IPS-18a (cell line): Measurements from ENCODE around the gene DOK4.
"Not testable (repeated sequence)": the region's sequence is repeated elsewhere in the genome, so short reads cannot be mapped to it uniquely, and the experiment has no call there.

Source experiments
- H3K27ac ChIP-seq: one replicate; pipeline ENCODE4 v1.5.1; 2013; ENCODE audit warnings: low read length
- H3K27me3 ChIP-seq: one replicate; pipeline ENCODE4 v1.6.1; 2013; ENCODE audit warnings: mild to moderate bottlenecking, low read length; ENCODE audit not compliant: control insufficient read depth, insufficient read depth
- H3K36me3 ChIP-seq: one replicate; pipeline ENCODE4 v1.6.1; 2013; ENCODE audit warnings: low read depth, low read length; ENCODE audit not compliant: control insufficient read depth
- H3K4me1 ChIP-seq: one replicate; pipeline ENCODE4 v1.6.1; 2013; ENCODE audit warnings: low read depth, low read length; ENCODE audit not compliant: control insufficient read depth
- H3K4me3 ChIP-seq: one replicate; pipeline ENCODE4 v1.5.1; 2013; ENCODE audit warnings: low read length
- H3K9ac ChIP-seq: one replicate; pipeline ENCODE4 v1.6.1; 2013; ENCODE audit warnings: mild to moderate bottlenecking, low read length, moderate library complexity
- H3K9me3 ChIP-seq: one replicate; pipeline ENCODE4 v1.6.1; 2013; ENCODE audit warnings: low read depth, low read length; ENCODE audit not compliant: control insufficient read depth

The DOK4 gene

GRCh38 chr16:57446531-57447185, 39.6 kb downstream of the DOK4 start:
- peaks cover 4% of the 10 kb centered on the region for H3K4me1 ChIP-seq

GRCh38 chr16:57445510-57445909, 40.8 kb downstream of the DOK4 start:
- H3K4me3 ChIP-seq = no peak overlapping the region
- no peaks in the 10 kb centered on the region for H3K36me3 ChIP-seq
- H3K27me3 ChIP-seq = no peaks in the 10 kb centered on the region
- H3K9ac ChIP-seq = no peak overlapping the region
- no peak overlapping the region for H3K27ac ChIP-seq
- H3K9me3 ChIP-seq = peaks cover 3% of the 10 kb centered on the region
- H3K4me1 ChIP-seq = peaks cover 4% of the 10 kb centered on the region

More at GRCh38 chr16:57446531-57447185, 39.6 kb downstream of the DOK4 start:
- H3K36me3 ChIP-seq = peaks cover 7% of the 10 kb centered on the region
- peak overlapping the region; percentile 80 for H3K9ac ChIP-seq
- no peaks in the 10 kb centered on the region for H3K9me3 ChIP-seq
- peak overlapping the region; percentile 96 for H3K4me3 ChIP-seq
- H3K27ac ChIP-seq = peak overlapping the region; percentile 8
- H3K27me3 ChIP-seq = no peaks in the 10 kb centered on the region

DNA sequence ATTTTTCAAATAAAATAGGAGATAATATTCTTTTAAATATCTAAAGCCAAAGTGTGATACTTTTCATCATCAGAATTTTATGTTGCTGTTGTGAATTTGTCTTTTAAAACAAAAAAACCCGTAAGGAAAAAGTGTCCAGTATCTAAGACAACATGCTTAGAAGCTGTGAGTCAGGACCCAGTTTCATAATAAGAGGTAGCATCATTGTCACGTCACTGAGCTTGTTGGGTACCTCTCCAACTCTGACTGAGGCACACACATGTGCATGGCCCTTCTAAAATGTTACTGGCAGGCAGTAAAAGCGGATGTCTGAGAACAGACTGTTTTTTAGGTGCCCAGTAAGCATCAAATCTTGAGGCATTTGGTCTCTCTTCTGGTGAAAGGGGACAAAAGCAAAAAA, 41.6 kb downstream of the DOK4 start:
- Histone ChIP-seq H3K4me3 (no peak overlapping the region), H3K9ac (no peak overlapping the region), H3K4me1 (peaks cover 4% of the 10 kb centered on the region), H3K9me3 (peaks cover 4% of the 10 kb centered on the region), H3K27ac (no peak overlapping the region), H3K27me3 (no peaks in the 10 kb centered on the region), H3K36me3 (no peaks in the 10 kb centered on the region)

- not testable (repeated sequence) for H3K27ac ChIP-seq, H3K4me1 ChIP-seq, H3K9ac ChIP-seq, H3K9me3 ChIP-seq, H3K4me3 ChIP-seq, H3K27me3 ChIP-seq
- H3K36me3 ChIP-seq = peaks cover 25% of the 10 kb centered on the region
Measured at GRCh38 chr16:57440551-57440950, 45.7 kb downstream of the DOK4 start.

DNA sequence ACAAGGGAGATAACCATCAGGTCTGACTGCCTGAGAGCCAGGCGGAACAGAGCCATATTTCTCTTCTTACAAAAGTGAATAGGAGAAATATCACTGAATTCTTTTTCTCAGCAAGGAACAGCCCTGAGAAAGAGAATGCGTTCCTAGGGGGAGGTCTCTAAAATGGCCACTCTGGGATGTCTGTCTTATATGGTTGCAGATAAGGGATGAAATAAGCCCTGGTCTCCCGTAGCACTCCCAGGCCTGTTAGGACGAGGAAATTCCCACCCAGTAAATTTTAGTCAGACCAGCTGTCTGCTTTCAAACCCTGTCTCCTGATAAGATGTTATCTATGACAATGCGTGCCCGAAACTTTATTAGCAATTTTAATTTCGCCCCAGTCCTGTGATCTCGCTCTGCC, 46.3 kb downstream of the DOK4 start:
- H3K9ac ChIP-seq, H3K27me3 ChIP-seq, H3K4me3 ChIP-seq, H3K27ac ChIP-seq, H3K9me3 ChIP-seq, H3K4me1 ChIP-seq: not testable (repeated sequence)
- H3K36me3 ChIP-seq = peaks cover 31% of the 10 kb centered on the region

GRCh38 chr16:57435838-57436237, 50.5 kb downstream of the DOK4 start:
- Histone ChIP-seq H3K9me3 (peaks cover 4% of the 10 kb centered on the region), H3K27me3 (no peaks in the 10 kb centered on the region), H3K4me1 (no peaks in the 10 kb centered on the region), H3K4me3 (no peak overlapping the region), H3K9ac (no peak overlapping the region), H3K27ac (no peak overlapping the region), H3K36me3 (peaks cover 72% of the 10 kb centered on the region)

GRCh38 chr16:57434003-57434402, 52.3 kb downstream of the DOK4 start:
- Histone ChIP-seq H3K27me3 (no peaks in the 10 kb centered on the region), H3K27ac (no peak overlapping the region), H3K9me3 (no peaks in the 10 kb centered on the region)

GRCh38 chr16:57432989-57433388, 53.3 kb downstream of the DOK4 start:
- Histone ChIP-seq H3K9me3 (no peaks in the 10 kb centered on the region), H3K4me1 (no peaks in the 10 kb centered on the region), H3K27ac (no peak overlapping the region), H3K27me3 (no peaks in the 10 kb centered on the region), H3K36me3 (peaks cover 81% of the 10 kb centered on the region), H3K4me3 (no peak overlapping the region), H3K9ac (no peak overlapping the region)

More at GRCh38 chr16:57434003-57434402, 52.3 kb downstream of the DOK4 start:
- H3K36me3 ChIP-seq = peaks cover 82% of the 10 kb centered on the region
- H3K4me3 ChIP-seq = no peak overlapping the region
- no peaks in the 10 kb centered on the region for H3K4me1 ChIP-seq
- no peak overlapping the region for H3K9ac ChIP-seq

DNA sequence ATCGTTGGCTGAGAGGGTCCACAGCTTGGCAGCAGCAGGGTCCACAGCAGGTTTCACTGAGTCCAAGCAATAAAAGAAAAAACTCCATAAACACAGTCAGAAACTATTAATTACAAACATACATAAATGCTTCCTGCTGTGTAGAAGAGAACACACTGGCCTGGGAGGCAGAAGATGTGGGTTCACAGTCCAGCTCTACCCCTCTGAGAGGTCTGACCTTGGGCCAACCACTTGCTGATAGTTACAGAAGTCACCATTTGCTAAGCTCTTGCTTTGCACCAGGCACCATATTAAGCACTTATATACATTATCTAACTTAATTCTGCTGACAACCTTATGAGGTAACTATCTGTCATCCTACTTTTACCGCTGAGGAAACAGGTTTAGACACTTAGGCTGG, 53.8 kb downstream of the DOK4 start:
- peaks cover 77% of the 10 kb centered on the region for H3K36me3 ChIP-seq
- no peak overlapping the region for H3K27ac ChIP-seq
- no peaks in the 10 kb centered on the region for H3K4me1 ChIP-seq
- H3K9ac ChIP-seq = no peak overlapping the region
- no peaks in the 10 kb centered on the region for H3K27me3 ChIP-seq
- no peaks in the 10 kb centered on the region for H3K9me3 ChIP-seq
- no peak overlapping the region for H3K4me3 ChIP-seq

- H3K27me3 ChIP-seq = no peaks in the 10 kb centered on the region
- no peaks in the 10 kb centered on the region for H3K9me3 ChIP-seq
- peaks cover 75% of the 10 kb centered on the region for H3K36me3 ChIP-seq
- no peaks in the 10 kb centered on the region for H3K4me1 ChIP-seq
- no peak overlapping the region for H3K27ac ChIP-seq
- no peak overlapping the region for H3K4me3 ChIP-seq
- no peak overlapping the region for H3K9ac ChIP-seq
Measured at GRCh38 chr16:57430955-57431354, 55.3 kb downstream of the DOK4 start.

DNA sequence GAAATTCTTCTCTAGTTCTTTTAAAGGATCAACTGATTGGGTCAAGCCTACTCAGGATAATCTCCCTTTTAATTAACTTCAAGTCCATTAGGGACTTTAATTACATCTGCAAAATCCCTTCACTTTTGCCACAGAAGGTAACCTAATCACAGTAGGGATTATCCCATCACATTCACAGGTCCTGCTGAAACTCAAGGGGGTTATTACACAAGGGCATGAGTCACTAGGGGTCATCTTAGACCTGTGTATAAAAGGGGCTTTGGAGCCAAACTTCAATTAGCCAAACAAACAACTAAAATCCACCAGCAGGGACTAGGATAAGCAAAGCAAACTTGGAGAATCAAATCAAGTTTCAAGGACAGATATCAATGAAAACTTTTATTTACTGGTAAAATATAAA, 58.5 kb downstream of the DOK4 start:
- H3K4me1 ChIP-seq = no peaks in the 10 kb centered on the region
- H3K27ac ChIP-seq = no peak overlapping the region
- no peak overlapping the region for H3K9ac ChIP-seq
- H3K36me3 ChIP-seq = peaks cover 45% of the 10 kb centered on the region
- no peaks in the 10 kb centered on the region for H3K27me3 ChIP-seq
- H3K9me3 ChIP-seq = no peaks in the 10 kb centered on the region
- H3K4me3 ChIP-seq = no peak overlapping the region

GRCh38 chr16:57427307-57427706, 59.0 kb downstream of the DOK4 start:
- no peak overlapping the region for H3K4me3 ChIP-seq
- H3K9ac ChIP-seq = no peak overlapping the region
- no peak overlapping the region for H3K27ac ChIP-seq
- no peaks in the 10 kb centered on the region for H3K27me3 ChIP-seq
- no peaks in the 10 kb centered on the region for H3K9me3 ChIP-seq
- H3K4me1 ChIP-seq = no peaks in the 10 kb centered on the region
- H3K36me3 ChIP-seq = peaks cover 39% of the 10 kb centered on the region
